Calu3 (cell line): Measurements from ENCODE around the gene SH3BP4. TPM values are rescaled to one million over a fixed set of nuclear protein-coding genes. Genes with fewer than 3 reads are reported as not detected.

Experiments
- BruUV-seq: library from RNA; stranded (reverse); fragments of 400-500 nt; replicated peaks from 2 replicates; lab custom pipeline; 2021; lab: Mats Ljungman, UMichigan
- CTCF ChIA-PET: fragments of 300-600 bp; sonication (Branson Sonifier 250); formaldehyde crosslinking; loops from one replicate; lab custom pipeline; 2022; ENCODE audit warnings: antibody characterized with exemption; lab: Charles Lee
- DNase-seq: peaks from one replicate; pipeline ENCODE4 v3.0.0; 2022
- H3K27ac Mint-ChIP-seq: one replicate; pipeline ENCODE4 v1.8.0; 2022; ENCODE audit warnings: mixed read lengths; ENCODE audit not compliant: unreplicated experiment
- H3K27me3 Mint-ChIP-seq: one replicate; pipeline ENCODE4 v1.8.0; 2022; ENCODE audit warnings: mixed read lengths; ENCODE audit not compliant: unreplicated experiment
- H3K36me3 Mint-ChIP-seq: one replicate; pipeline ENCODE4 v1.8.0; 2022; ENCODE audit warnings: mild to moderate bottlenecking, moderate library complexity, mixed read lengths; ENCODE audit not compliant: insufficient read depth, unreplicated experiment
- H3K4me1 Mint-ChIP-seq: one replicate; pipeline ENCODE4 v1.8.0; 2022; ENCODE audit warnings: mild to moderate bottlenecking, low read depth, mixed read lengths; ENCODE audit not compliant: unreplicated experiment
- H3K4me3 Mint-ChIP-seq: one replicate; pipeline ENCODE4 v1.8.0; 2022; ENCODE audit warnings: mild to moderate bottlenecking, low read depth, moderate library complexity, mixed read lengths; ENCODE audit not compliant: unreplicated experiment
- H3K9me3 Mint-ChIP-seq: one replicate; pipeline ENCODE4 v1.8.0; 2022; ENCODE audit warnings: low read depth, mixed read lengths; ENCODE audit not compliant: unreplicated experiment
- intact Hi-C: fragments of 100-400 bp; cut with micrococcal nuclease; formaldehyde crosslinking; loops from one replicate; pipeline ENCODE4 v1.10.0; 2022; ENCODE audit not compliant: unreplicated experiment
- total RNA-seq: library from RNA; stranded (reverse); gene quantifications from 2 replicates; pipeline ENCODE4 v1.2.3, GENCODE V29; 2022
- TF ChIP-seq, protein P1 (sequence below): fragments of 200-600 bp; IDR thresholded peaks from one replicate; pipeline ENCODE4 v1.8.0; 2022; ENCODE audit warnings: antibody characterized with exemption; ENCODE audit not compliant: unreplicated experiment

The SH3BP4 gene
- total RNA-seq, 1 experiment from 2014 or later: 36.9 TPM

DNA sequence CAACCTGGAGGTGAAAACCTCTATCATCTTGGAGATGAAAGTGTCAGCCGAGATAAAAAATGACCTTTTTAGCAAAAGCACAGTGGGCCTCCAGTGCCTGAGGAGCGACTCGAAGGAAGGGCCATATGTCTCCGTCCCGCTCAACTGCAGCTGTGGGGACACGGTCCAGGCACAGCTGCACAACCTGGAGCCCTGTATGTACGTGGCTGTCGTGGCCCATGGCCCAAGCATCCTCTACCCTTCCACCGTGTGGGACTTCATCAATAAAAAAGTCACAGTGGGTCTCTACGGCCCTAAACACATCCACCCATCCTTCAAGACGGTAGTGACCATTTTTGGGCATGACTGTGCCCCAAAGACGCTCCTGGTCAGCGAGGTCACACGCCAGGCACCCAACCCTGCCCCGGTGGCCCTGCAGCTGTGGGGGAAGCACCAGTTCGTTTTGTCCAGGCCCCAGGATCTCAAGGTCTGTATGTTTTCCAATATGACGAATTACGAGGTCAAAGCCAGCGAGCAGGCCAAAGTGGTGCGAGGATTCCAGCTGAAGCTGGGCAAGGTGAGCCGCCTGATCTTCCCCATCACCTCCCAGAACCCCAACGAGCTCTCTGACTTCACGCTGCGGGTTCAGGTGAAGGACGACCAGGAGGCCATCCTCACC lies 90.2 kb downstream of the SH3BP4 start:
- no peaks in the 10 kb centered on the region for H3K9me3 Mint-ChIP-seq
- H3K4me3 Mint-ChIP-seq: no peak overlapping the region
- peaks cover 40% of the 10 kb centered on the region for H3K36me3 Mint-ChIP-seq
- no peaks in the 10 kb centered on the region for H3K27me3 Mint-ChIP-seq
- TF ChIP-seq, protein P1, sequence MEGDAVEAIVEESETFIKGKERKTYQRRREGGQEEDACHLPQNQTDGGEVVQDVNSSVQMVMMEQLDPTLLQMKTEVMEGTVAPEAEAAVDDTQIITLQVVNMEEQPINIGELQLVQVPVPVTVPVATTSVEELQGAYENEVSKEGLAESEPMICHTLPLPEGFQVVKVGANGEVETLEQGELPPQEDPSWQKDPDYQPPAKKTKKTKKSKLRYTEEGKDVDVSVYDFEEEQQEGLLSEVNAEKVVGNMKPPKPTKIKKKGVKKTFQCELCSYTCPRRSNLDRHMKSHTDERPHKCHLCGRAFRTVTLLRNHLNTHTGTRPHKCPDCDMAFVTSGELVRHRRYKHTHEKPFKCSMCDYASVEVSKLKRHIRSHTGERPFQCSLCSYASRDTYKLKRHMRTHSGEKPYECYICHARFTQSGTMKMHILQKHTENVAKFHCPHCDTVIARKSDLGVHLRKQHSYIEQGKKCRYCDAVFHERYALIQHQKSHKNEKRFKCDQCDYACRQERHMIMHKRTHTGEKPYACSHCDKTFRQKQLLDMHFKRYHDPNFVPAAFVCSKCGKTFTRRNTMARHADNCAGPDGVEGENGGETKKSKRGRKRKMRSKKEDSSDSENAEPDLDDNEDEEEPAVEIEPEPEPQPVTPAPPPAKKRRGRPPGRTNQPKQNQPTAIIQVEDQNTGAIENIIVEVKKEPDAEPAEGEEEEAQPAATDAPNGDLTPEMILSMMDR: no peak
- H3K4me1 Mint-ChIP-seq: peaks cover 30% of the 10 kb centered on the region
- DNase-seq: no peak
- intact Hi-C loops: no loop called here
- TSS peak; percentile 10 for BruUV-seq
- no peak overlapping the region for H3K27ac Mint-ChIP-seq
- CTCF ChIA-PET: no interaction called here

DNA sequence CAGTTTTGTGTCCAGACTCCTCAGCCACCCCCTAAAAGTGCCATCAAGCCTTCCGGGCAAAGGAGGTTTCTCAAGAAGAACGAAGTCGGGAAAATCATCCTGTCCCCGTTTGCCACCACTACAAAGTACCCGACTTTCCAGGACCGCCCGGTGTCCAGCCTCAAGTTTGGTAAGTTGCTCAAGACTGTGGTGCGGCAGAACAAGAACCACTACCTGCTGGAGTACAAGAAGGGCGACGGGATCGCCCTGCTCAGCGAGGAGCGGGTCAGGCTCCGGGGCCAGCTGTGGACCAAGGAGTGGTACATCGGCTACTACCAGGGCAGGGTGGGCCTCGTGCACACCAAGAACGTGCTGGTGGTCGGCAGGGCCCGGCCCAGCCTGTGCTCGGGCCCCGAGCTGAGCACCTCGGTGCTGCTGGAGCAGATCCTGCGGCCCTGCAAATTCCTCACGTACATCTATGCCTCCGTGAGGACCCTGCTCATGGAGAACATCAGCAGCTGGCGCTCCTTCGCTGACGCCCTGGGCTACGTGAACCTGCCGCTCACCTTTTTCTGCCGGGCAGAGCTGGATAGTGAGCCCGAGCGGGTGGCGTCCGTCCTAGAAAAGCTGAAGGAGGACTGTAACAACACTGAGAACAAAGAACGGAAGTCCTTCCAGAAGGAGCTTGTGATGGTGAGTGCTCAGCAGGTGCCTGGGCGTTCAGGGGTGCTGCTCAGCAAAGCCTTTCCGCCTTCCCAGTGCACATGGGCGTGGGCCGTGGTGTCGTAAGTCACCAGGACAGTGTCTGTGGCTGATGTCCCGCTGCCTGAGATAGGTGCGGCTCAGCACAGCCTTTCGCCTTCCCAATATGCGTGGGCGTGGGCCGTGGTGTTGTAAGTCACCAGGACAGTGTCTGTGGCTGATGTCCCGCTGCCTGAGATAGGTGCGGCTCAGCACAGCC lies 91.0 kb downstream of the SH3BP4 start:
- TF ChIP-seq, protein P1: no peak
- H3K27me3 Mint-ChIP-seq: no peaks in the 10 kb centered on the region
- no peak for DNase-seq
- peaks cover 38% of the 10 kb centered on the region for H3K4me1 Mint-ChIP-seq
- no peak overlapping the region for H3K4me3 Mint-ChIP-seq
- intact Hi-C loops: no loop called here
- no TSS peak for BruUV-seq
- H3K9me3 Mint-ChIP-seq: no peaks in the 10 kb centered on the region
- CTCF ChIA-PET: no interaction called here
- H3K27ac Mint-ChIP-seq: no peak overlapping the region
- H3K36me3 Mint-ChIP-seq: peaks cover 42% of the 10 kb centered on the region

DNA sequence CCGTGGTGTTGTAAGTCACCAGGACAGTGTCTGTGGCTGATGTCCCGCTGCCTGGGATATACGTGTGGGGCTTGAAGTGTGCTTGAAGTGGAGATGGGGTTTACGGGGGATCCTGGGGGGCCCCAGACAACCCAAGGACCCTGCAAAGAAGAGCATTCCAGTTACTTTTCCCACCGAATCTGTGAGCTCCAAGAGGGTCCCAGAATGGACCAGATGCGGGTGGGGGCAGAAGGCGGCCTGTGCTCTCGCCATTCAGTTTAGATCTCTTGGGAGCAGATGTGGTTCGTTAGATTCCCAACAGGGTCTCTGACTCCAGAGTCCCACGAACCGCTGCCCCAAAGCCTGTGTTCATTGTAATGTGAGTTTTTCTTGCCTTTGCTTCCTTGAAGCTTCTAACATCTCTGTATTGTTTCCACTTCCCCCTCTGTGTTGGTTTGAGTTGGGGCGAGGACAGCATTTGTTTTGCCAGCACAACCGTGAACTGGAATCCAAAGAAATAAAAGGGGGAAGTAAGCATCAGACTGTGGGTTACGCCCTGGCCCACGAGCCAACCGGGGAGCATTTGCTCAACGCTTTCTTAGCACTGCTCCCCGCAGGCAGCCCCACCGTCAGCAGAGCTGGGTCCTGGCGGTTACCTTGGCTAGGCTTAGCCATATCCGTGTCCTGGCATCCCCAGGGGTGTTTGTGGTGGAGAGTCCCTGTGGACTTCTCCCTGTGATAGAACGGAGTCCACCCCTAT lies 92.1 kb downstream of the SH3BP4 start:
- Mint-ChIP-seq H3K27ac (peak overlapping the region; percentile 19), H3K4me1 (peaks cover 48% of the 10 kb centered on the region)
- TF ChIP-seq, protein P1: no peak

More for the DNA sequence above, 92.1 kb downstream of the SH3BP4 start:
- H3K27me3 Mint-ChIP-seq: no peaks in the 10 kb centered on the region
- peak; percentile 19 for DNase-seq
- H3K4me3 Mint-ChIP-seq: peak overlapping the region; percentile 27
- intact Hi-C loops: no loop called here
- H3K36me3 Mint-ChIP-seq: peaks cover 36% of the 10 kb centered on the region
- H3K9me3 Mint-ChIP-seq: no peaks in the 10 kb centered on the region
- BruUV-seq: no TSS peak
- CTCF ChIA-PET: interaction anchor here (0.6 kb wide), 1 partner anchor 58 kb away, joined by 4 read pairs; no protein-coding TSS in a partner anchor
